Kidney (tissue), 14 donors: Measurements from ENCODE around the gene GAL3ST3. TPM values are rescaled to one million over a fixed set of nuclear protein-coding genes. Genes with fewer than 3 reads are reported as not detected.

Experiments used
- DNase-seq, 5 donors: peaks; one replicate each; pipeline ENCODE4 v3.0.0-alpha.2; 2013 to 2020
- FAIRE-seq: peaks from 2 replicates; lab custom pipeline; 2012; peaks lifted over from hg19 to GRCh38; lab: Jason Lieb, UNC
- H3K27ac ChIP-seq, 2 donors: one replicate each; pipeline ENCODE4 v1.7.0; 2013; ENCODE audit warnings: low read depth in 2 of 2, low read length in 2 of 2, inconsistent platforms in 1 of 2
- H3K27me3 ChIP-seq: one replicate; pipeline ENCODE4 v1.7.1; 2013; ENCODE audit warnings: low read length, inconsistent platforms; ENCODE audit not compliant: control insufficient read depth, insufficient read depth
- H3K36me3 ChIP-seq, 3 donors: one replicate each; pipeline versions ENCODE4 v1.7.0 to v1.7.1; 2013; ENCODE audit warnings: low read length in 3 of 3, control low read depth in 1 of 3, inconsistent platforms in 1 of 3; ENCODE audit not compliant: insufficient read depth in 3 of 3, control insufficient read depth in 2 of 3
- H3K4me1 ChIP-seq, 3 donors: one replicate each; pipeline versions ENCODE4 v1.7.0 to v1.7.1; 2013; ENCODE audit warnings: low read length in 3 of 3, inconsistent platforms in 1 of 3, low read depth in 1 of 3; ENCODE audit not compliant: control insufficient read depth in 2 of 3, insufficient read depth in 2 of 3
- H3K4me3 ChIP-seq, 3 donors: one replicate each; pipeline versions ENCODE4 v1.7.0 to v1.8.1; 2013; ENCODE audit warnings: low read length in 3 of 3, control low read depth in 1 of 3, inconsistent platforms in 1 of 3
- H3K9ac ChIP-seq, 3 donors: one replicate each; pipeline versions ENCODE4 v1.7.0 to v1.7.1; 2013; ENCODE audit warnings: low read length in 3 of 3, control low read depth in 1 of 3, inconsistent platforms in 1 of 3
- H3K9me3 ChIP-seq, 3 donors: one replicate each; pipeline versions ENCODE4 v1.7.0 to v1.7.1; 2013; ENCODE audit warnings: low read length in 3 of 3, control low read depth in 1 of 3, inconsistent platforms in 1 of 3; ENCODE audit not compliant: control insufficient read depth in 2 of 3, insufficient read depth in 1 of 3
- CTCF ChIP-seq: IDR thresholded peaks from 3 replicates; pipeline ENCODE4 v1.5.1; 2012; ENCODE audit warnings: mild to moderate bottlenecking, moderate library complexity, borderline replicate concordance; ENCODE audit not compliant: insufficient read depth; ENCODE audit errors: extremely low read depth
- intact Hi-C: fragments of 100-400 bp; cut with DNase I; formaldehyde crosslinking; loops from one replicate; pipeline ENCODE4 v1.11.1; 2022
- polyA plus RNA-seq: library from polyadenylated mRNA; stranded (reverse); fragments of 350-450 nt; fragmentation: Illumina TruSeq; extraction: RNeasy Lipid Tissue Mini Kit (QIAGEN cat#74804); gene quantifications from one replicate; pipeline ENCODE4 v1.2.3, GENCODE V29; 2014; ENCODE audit warnings: low read depth, low replicate concordance; ENCODE audit not compliant: insufficient read depth
- total RNA-seq: library from RNA; stranded (reverse); fragmentation: NEBNext Ultra II Directional; extraction: Animal tissue kit (Norgen Biotek cat#: 25700); gene quantifications from one replicate; pipeline ENCODE4 v1.2.1, GENCODE V29; 2021
- donor health status: control.
- donor health status: control.
- donor health status: control.
- donor health status: control.
- donor health status: control.
- donor health status: DM: yes; HTN: yes; CAD: no.
- donor health status: Normal renal cell carcinoma (clear cell type).

Gene GAL3ST3
- total and polyA plus RNA-seq, 2 donors from 2014 or later = 2.5 to 7.6 TPM

GRCh38 chr11:66071381-66071801, 22.4 kb upstream of the GAL3ST3 start:
- Histone ChIP-seq H3K9ac (peak overlapping the region in 2 of 3 donors; percentile 30 to 42), H3K27me3 (no peaks in the 10 kb centered on the region), H3K4me3 (peak overlapping the region in 2 of 3 donors; percentile 63 to 68), H3K4me1 (peaks cover 0 to 19% (median 18%) of the 10 kb centered on the region in 3 donors), H3K36me3 (peaks cover 3 to 17% (median 9%) of the 10 kb centered on the region in 3 donors), H3K9me3 (no peaks in the 10 kb centered on the region), H3K27ac (peak overlapping the region; percentile 73 to 85)
- intact Hi-C loops = no loop called here
- DNase-seq (no peak), FAIRE-seq (no peak)
- no peak for TF ChIP-seq CTCF

GRCh38 chr11:66070604-66071380, 21.8 kb upstream of the GAL3ST3 start:
- H3K27me3 ChIP-seq = no peaks in the 10 kb centered on the region
- intact Hi-C loops = no loop called here
- H3K9ac ChIP-seq = peak overlapping the region in 2 of 3 donors; percentile 30 to 42
- FAIRE-seq (no peak), DNase-seq (peak in 4 of 5 donors; percentile 18 to 90 (median 41))
- peak overlapping the region; percentile 73 to 85 for H3K27ac ChIP-seq
- peak overlapping the region; percentile 24 to 68 (median 63) for H3K4me3 ChIP-seq
- H3K4me1 ChIP-seq = peaks cover 0 to 19% (median 18%) of the 10 kb centered on the region in 3 donors
- no peaks in the 10 kb centered on the region for H3K9me3 ChIP-seq
- TF ChIP-seq CTCF = no peak
- peaks cover 3 to 17% (median 13%) of the 10 kb centered on the region in 3 donors for H3K36me3 ChIP-seq

GRCh38 chr11:66069715-66070603, 21.0 kb upstream of the GAL3ST3 start, which contains the start of gene PACS1:
PACS1 (plus strand) TSS chr11:66070272; CDS start chr11:66070487, 215 bp downstream.
- peak within 1 kb of the TSS; percentile 24 to 68 (median 63) for H3K4me3 ChIP-seq
- H3K9me3 ChIP-seq = no peaks in the 10 kb centered on the region
- FAIRE-seq = no peak
- peak; percentile 68 to 96 (median 86) for DNase-seq
- H3K9ac ChIP-seq = peak within 1 kb of the TSS in 2 of 3 donors; percentile 30 to 42
- intact Hi-C loops = no loop called here
- H3K27me3 ChIP-seq = no peaks in the 10 kb centered on the region
- H3K4me1 ChIP-seq = peaks cover 0 to 19% (median 18%) of the 10 kb centered on the region in 3 donors
- peaks cover 6 to 22% (median 13%) of the 10 kb centered on the region in 3 donors for H3K36me3 ChIP-seq
- peak within 1 kb of the TSS; percentile 91 to 92 for H3K27ac ChIP-seq
- TF ChIP-seq CTCF = peak; percentile 2
